Fibroblast of skin of right quadriceps (primary cell): ENCODE data around the gene ASGR1.
"Not testable (repeated sequence)": the region's sequence is repeated elsewhere in the genome, so short reads cannot be mapped to it uniquely, and the experiment has no call there.

Experiments used
- DNase-seq: peaks from one replicate; pipeline ENCODE4 v3.0.0-alpha.2; 2013

The ASGR1 gene

GRCh38 chr17:7184647-7185046 lies 5.5 kb upstream of the ASGR1 start:
- no peak for DNase-seq

- DNase-seq = no peak
These were observed 4.9 kb upstream of the ASGR1 start for GRCh38 chr17:7184091-7184488.

DNA sequence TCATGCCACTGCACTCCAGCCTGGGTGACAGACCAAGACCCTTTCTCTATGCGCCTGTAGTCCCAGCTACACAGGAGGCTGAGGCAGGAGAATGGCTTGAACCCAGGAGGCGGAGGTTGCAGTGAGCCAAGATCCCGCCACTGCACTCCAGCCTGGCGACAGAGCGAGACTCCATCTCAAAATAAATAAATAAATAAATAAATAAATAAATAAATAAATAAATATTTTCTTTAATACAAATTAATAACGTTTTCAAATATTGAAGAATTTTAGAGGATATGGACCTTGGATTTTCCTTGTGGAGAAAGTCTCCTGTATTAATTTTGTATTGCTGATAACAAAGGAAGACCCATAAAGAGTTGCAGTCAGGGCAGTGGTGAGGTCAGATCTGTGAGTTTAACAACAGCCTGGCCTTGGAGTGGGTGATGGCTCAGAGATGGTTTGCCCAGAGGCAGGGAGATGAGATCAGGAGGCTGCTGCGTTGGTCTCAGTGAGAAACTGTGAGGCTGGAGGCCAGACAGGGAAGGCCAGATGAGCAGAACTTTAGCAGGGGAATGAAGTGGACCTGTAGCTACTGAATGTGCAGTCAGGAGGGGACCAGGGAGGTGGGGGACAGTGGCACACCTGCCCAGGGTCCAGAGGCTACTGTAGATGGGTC lies 4.4 kb upstream of the ASGR1 start:
- no peak for DNase-seq

- not testable (repeated sequence) for DNase-seq
These were observed 2.9 kb upstream of the ASGR1 start for GRCh38 chr17:7182101-7182500.

DNA sequence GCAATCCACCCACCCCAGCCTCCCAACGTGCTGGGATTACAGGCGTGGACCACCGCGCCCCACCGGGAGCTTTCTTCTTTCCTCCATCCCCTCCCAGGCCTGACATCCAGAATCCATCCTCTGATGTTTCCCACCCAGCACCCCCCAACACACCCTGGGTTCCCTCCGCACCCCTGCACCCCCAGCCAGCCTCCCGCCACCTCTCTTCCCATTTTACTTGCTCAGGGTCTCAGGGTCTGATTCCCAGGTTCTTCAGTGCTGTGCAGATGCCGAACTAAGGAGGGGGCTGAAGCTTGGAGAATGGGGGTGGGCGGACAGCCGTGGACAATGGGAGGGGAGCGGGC lies 225 bp downstream of the ASGR1 start:
- DNase-seq = no peak

DNA sequence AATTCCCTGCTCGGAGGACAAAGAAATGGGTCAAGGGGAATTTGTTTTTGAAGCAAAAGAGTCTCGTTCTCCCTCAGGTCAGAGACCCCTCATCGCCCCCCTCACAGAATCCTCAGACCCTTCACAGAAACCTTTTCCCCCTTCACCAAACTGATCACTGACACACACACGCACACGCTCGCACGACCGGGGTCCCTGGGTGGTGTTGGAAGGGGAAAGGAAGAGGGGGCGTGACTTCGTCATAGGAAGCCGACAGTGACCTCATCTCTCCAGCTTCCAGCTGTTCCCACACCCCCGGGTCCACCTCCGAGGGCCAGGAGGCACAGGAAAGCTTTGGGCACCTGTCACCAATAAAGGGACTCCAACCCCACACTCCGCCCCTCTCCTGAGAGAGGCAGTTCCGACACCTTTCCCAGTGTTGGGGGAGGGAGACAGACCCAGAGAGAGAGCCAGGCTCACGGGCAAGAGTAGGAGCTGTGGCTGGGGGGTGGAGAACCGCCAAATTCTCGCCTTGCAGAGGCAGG lies 1.2 kb downstream of the ASGR1 start:
- DNase-seq = peak; percentile 28

- peak; percentile 68 for DNase-seq
These were observed 1.8 kb downstream of the ASGR1 start for GRCh38 chr17:7177191-7177953.

DNA sequence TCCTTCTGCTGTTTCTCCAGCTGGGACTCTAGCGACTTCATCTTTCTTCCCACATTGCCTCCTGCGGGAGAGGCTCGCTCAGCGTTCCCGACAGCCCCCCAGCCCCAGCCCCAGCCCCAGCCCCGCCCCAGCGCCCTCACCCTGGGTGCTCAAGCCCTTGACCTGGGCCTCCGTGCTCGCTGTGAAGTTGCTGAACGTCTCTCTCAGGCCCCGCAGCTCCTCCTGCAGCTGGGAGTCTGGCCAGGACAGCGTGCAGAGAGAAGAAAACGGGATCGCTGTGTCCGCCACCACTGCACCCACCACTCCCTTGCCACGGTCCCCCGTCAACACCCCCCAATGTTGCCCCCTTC lies 2.4 kb downstream of the ASGR1 start:
- DNase-seq = no peak

GRCh38 chr17:7176107-7176840 lies 2.9 kb downstream of the ASGR1 start:
- no peak for DNase-seq

- no peak for DNase-seq
These were observed 3.8 kb downstream of the ASGR1 start for GRCh38 chr17:7175330-7175733.

DNA sequence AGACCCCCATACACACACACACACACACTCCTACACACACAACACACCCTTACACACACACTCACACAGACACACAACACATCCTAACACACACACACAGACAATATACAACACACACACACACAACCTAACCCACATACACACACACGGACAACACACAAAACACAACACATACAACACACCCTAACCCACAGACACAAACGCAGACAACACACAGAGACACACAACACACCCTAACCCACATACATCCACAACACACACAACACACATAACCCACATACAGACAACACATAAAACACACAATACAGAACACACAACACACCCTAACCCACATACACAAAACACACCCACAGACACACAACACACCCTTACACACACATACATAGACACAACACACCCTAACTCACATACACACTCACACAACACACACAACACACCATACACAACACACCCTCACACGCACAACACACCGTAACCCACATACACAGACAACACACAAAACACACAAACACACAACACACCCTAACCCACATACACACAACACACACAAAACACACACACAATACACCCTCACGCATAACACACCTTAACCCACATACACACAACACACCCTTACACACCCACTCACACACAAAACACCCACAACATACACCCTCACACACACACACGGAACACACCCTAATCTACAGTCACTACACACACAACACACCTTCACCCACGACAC lies 4.4 kb downstream of the ASGR1 start:
- no peak for DNase-seq

GRCh38 chr17:7173687-7174602 lies 5.2 kb downstream of the ASGR1 start:
- no peak for DNase-seq

- DNase-seq = not testable (repeated sequence)
These were observed 6.5 kb downstream of the ASGR1 start for GRCh38 chr17:7172522-7173191.

- DNase-seq = not testable (repeated sequence)
These were observed 9.6 kb downstream of the ASGR1 start for GRCh38 chr17:7169565-7169908.

GRCh38 chr17:7168841-7169564 lies 10.2 kb downstream of the ASGR1 start:
- DNase-seq = not testable (repeated sequence)

DNA sequence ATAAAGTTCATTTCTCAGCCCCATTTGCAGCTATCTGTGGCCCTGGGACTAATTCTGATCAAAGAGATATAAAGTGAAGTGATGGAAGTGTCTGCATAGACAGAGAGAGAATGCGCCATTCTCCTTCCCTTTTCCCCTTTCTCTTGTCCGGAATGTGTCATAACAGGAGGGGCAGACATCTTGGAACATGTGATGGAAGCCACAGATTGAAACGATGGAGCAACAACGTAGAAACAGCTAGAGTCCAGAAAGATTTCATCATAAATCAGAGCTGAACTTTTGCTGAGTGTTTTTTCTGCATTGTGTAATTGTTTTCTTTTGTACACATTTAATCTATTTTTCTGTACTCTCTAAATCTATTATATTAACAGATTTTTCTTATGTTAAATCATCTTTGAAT lies 11.3 kb downstream of the ASGR1 start:
- peak; percentile 32 for DNase-seq

DNA sequence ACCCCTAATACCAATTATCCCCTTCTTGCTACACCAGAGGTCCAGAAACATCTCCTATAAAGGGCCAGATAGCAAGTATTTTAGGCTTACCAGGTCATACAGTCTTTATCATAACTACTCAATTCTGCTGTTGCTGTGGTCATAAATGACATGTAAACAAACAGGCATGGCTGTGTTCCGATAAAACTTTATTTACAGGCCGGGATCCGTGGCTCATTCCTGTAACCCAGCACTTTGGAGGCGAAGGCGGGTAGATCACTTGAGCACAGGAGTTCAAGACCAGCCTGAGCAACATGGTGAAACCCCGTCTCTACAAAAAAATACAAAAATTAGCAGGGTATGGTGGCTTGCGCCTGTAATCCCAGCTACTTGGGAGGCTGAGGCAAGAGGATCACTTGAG lies 12.3 kb downstream of the ASGR1 start:
- DNase-seq = no peak

- DNase-seq = not testable (repeated sequence)
These were observed 19.6 kb downstream of the ASGR1 start for GRCh38 chr17:7159571-7159970.

GRCh38 chr17:7158424-7158823 lies 20.7 kb downstream of the ASGR1 start:
- not testable (repeated sequence) for DNase-seq

DNA sequence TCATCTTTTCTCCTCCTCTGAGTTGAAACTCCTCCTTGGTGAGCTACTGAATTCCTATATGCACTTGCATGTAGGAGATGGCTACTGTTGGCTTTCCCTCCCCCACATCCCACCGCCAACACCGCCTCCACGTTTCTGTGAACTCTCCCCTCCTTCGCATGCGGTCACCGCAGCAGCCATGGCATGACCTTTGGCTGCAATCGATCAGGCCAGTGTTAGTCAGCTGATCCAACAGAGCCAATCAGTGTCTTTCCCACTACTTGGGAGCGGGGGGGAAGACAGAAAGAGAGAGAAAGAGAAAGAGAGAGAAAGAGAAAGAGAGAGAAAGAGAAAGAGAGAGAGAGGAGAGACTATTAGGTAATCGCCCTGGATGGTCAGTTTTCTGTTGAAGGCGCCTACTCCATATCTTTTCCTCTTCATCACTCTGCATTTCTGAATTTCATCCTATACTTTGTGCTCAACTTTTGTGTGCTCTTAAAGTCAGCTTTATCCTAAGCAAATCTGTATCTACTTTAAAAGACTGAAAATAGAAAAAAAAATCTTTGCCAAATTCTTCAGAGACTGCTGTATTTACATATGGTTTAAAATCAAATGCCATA lies 22.7 kb downstream of the ASGR1 start:
- DNase-seq = no peak
